OCI-LY7 (cell line): Measurements from ENCODE around the gene CDC42SE1. TPM values are rescaled to one million over a fixed set of nuclear protein-coding genes. Genes with fewer than 3 reads are reported as not detected.

ENCODE experiments used
- BruUV-seq: library from RNA; stranded (reverse); fragments of 400-500 nt; replicated peaks from 2 replicates; lab custom pipeline; 2021; lab: Mats Ljungman, UMichigan
- CTCF ChIA-PET: fragments of 300-600 bp; sonication (Branson Sonifier 250); formaldehyde crosslinking; loops from one replicate; lab custom pipeline; 2022; ENCODE audit warnings: antibody characterized with exemption; ENCODE audit not compliant: unreplicated experiment; lab: Charles Lee
- POLR2A ChIA-PET: fragments of 300-600 bp; sonication (Branson Sonifier 250); formaldehyde crosslinking; loops from one replicate; lab custom pipeline; 2022; ENCODE audit warnings: antibody characterized with exemption; lab: Charles Lee
- DNase-seq: peaks from one replicate; pipeline ENCODE4 v3.0.0-alpha.2; 2015; ENCODE audit warnings: low spot score
- H2AFZ ChIP-seq: fragments of 200-600 bp; sonication (generic), shearing (Covaris generic); 2 replicates; pipeline ENCODE4 v1.6.1; 2014; ENCODE audit warnings: mild to moderate bottlenecking, antibody characterized with exemption, low read length, moderate library complexity
- H3K27ac ChIP-seq: fragments of 200-600 bp; sonication (generic); 2 replicates; pipeline ENCODE4 v1.5.1; 2014; ENCODE audit warnings: mixed run types, low read depth, mild to moderate bottlenecking, moderate library complexity, low read length, inconsistent platforms; ENCODE audit not compliant: poor library complexity, severe bottlenecking
- H3K36me3 ChIP-seq: fragments of 200-600 bp; sonication (generic); 2 replicates; pipeline ENCODE4 v1.6.1; 2014; ENCODE audit warnings: mild to moderate bottlenecking, antibody characterized with exemption, low read length, moderate library complexity, mixed read lengths; ENCODE audit not compliant: insufficient read depth
- H3K4me1 ChIP-seq: fragments of 200-600 bp; sonication (generic); 2 replicates; pipeline ENCODE4 v1.5.1; 2014; ENCODE audit warnings: mild to moderate bottlenecking, low read length; ENCODE audit not compliant: insufficient read depth, poor library complexity, severe bottlenecking
- H3K4me2 ChIP-seq: fragments of 200-600 bp; sonication (generic); 2 replicates; pipeline ENCODE4 v1.6.1; 2014; ENCODE audit warnings: mild to moderate bottlenecking, low read length
- H3K4me3 ChIP-seq: fragments of 200-600 bp; sonication (generic); 2 replicates; pipeline ENCODE4 v1.5.1; 2014; ENCODE audit warnings: mild to moderate bottlenecking, low read depth, low read length; ENCODE audit not compliant: poor library complexity, severe bottlenecking
- H3K79me2 ChIP-seq: fragments of 200-600 bp; sonication (generic); 2 replicates; pipeline ENCODE4 v1.6.1; 2016; ENCODE audit warnings: low read depth, mild to moderate bottlenecking, low read length, moderate library complexity, mixed read lengths; ENCODE audit not compliant: insufficient read depth
- H3K9me2 ChIP-seq: fragments of 200-600 bp; sonication (generic); 2 replicates; pipeline ENCODE4 v1.6.1; 2016; ENCODE audit warnings: mild to moderate bottlenecking, low read length, mixed read lengths; ENCODE audit not compliant: insufficient read depth
- H3K9me3 ChIP-seq: fragments of 200-600 bp; sonication (generic); 2 replicates; pipeline ENCODE4 v1.6.1; 2014; ENCODE audit warnings: mild to moderate bottlenecking, mixed run types, low read length, mixed read lengths
- H4K20me1 ChIP-seq: fragments of 200-600 bp; sonication (generic); 2 replicates; pipeline ENCODE4 v1.6.1; 2014; ENCODE audit warnings: mild to moderate bottlenecking, antibody characterized with exemption, low read length, moderate library complexity, mixed read lengths; ENCODE audit not compliant: insufficient read depth
- EZH2phosphoT487 ChIP-seq: fragments of 200-600 bp; sonication (generic); IDR thresholded peaks from 2 replicates; pipeline ENCODE4 v1.6.1; 2018; ENCODE audit warnings: low read depth, borderline replicate concordance, mild to moderate bottlenecking, mixed run types, antibody characterized with exemption, low read length, moderate library complexity, mixed read lengths
- intact Hi-C: fragments of 100-400 bp; cut with micrococcal nuclease; formaldehyde crosslinking; loops from one replicate; pipeline ENCODE4 v1.10.0; 2022; ENCODE audit not compliant: unreplicated experiment
- total RNA-seq, 2 experiments: library from RNA; depleted of rRNA in 1 of 2; stranded (reverse); fragments of >200 nt in 1 of 2; shearing (Covaris generic) in 1 of 2; gene quantifications; 2 replicates each; pipeline ENCODE4 v1.2.3, GENCODE V29; 2014 to 2022
- TF ChIP-seq, protein P1 (sequence below): fragments of 200-600 bp; sonication (generic); conservative IDR thresholded peaks from 2 replicates; pipeline ENCODE4 v1.5.1; 2014; ENCODE audit warnings: mild to moderate bottlenecking, antibody characterized with exemption, low read length, moderate library complexity, mixed read lengths

The CDC42SE1 gene
- total RNA-seq, 2 experiments from 2014 or later, result 48.2 to 63.3 TPM

DNA sequence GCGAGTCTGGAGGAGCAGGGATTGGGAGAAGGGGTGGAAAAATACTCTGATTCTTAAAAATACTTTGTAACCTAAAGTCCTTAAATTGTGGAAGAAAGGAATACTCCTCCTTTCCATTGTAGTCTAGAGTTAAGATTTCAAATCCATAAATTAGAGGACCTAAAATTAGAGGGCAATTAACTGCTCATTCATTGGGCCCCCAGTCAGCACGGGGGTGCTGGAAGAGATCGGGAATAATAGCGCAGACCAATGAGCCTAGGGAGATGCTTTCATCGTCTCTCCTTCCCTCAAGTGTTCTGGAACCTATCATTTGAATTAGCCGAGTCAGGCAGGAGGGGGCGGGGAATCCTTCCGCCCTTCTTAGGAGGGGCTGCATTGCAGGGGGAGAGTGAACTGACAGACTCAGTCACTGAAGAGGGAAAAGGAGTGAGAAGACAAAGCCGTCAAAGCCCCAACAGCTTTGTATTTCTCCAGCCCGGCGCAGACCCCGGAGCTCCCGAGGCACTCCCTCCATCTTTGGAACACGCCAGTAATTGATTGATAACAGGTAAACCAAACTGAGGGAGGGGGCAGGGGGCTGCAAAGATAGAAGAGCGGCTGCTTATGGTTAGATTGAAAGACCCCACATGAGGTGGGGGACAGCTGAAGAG is 710 bp upstream of the CDC42SE1 start, which contains the start of gene MLLT11:
MLLT11 (plus strand) TSS at position 391 of the 650 bp plus-strand sequence. CDS start 6,828 bp downstream, outside the sequence.
- H3K9me3 ChIP-seq, result no peaks in the 10 kb centered on the region
- H3K4me3 ChIP-seq, result peak within 1 kb of the TSS; percentile 92
- no TSS peak for BruUV-seq
- peak within 1 kb of the TSS; percentile 68 for H3K27ac ChIP-seq
- ChIA-PET CTCF (interaction anchor here (1.3 to 1.7 kb wide), 2 partner anchors 11 to 96 kb away, joined by 4 to 6 read pairs; partner anchors contain the start of genes GABPB2 and TNFAIP8L2), POLR2A (interaction anchor here (0.6 to 2.7 kb wide), 7 partner anchors 8 to 152 kb away, joined by 3 to 8 read pairs (median 3); partner anchors contain the start of gene ANXA9)
- peak within 1 kb of the TSS; percentile 77 for H2AFZ ChIP-seq
- TF ChIP-seq, protein P1, sequence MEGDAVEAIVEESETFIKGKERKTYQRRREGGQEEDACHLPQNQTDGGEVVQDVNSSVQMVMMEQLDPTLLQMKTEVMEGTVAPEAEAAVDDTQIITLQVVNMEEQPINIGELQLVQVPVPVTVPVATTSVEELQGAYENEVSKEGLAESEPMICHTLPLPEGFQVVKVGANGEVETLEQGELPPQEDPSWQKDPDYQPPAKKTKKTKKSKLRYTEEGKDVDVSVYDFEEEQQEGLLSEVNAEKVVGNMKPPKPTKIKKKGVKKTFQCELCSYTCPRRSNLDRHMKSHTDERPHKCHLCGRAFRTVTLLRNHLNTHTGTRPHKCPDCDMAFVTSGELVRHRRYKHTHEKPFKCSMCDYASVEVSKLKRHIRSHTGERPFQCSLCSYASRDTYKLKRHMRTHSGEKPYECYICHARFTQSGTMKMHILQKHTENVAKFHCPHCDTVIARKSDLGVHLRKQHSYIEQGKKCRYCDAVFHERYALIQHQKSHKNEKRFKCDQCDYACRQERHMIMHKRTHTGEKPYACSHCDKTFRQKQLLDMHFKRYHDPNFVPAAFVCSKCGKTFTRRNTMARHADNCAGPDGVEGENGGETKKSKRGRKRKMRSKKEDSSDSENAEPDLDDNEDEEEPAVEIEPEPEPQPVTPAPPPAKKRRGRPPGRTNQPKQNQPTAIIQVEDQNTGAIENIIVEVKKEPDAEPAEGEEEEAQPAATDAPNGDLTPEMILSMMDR, result peak; percentile 64
- TF ChIP-seq EZH2phosphoT487, result no peak
- H4K20me1 ChIP-seq, result peaks cover 14% of the 10 kb centered on the region; the same call in 1 of the 2 replicates
- peaks cover 32% of the 10 kb centered on the region for H3K36me3 ChIP-seq
- peak within 1 kb of the TSS; percentile 85 for H3K4me2 ChIP-seq
- no peaks in the 10 kb centered on the region for H3K9me2 ChIP-seq
- peaks cover 38% of the 10 kb centered on the region for H3K4me1 ChIP-seq
- peak; percentile 72 for DNase-seq
- intact Hi-C loops, result no loop called here
- peaks cover 65% of the 10 kb centered on the region for H3K79me2 ChIP-seq

DNA sequence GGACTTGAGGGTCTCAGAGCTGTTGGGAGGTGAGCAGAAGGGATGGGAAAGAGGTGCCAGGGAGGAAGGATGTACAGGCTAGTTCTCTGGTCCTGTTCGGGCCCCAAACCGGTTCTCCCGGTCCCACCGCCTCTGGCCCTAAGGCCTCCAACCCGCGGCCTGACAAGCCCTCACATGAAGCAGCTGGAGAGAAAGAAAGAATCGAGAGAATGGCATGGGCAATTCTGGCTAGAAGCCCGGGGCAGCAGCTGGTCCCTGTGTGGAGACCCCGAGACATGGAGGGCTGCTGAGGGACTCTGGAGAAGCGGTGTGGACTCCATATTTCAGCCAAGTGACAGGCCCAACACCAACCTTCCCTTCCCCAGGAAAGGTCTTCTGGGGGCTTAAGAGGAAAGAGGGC is 730 bp downstream of the CDC42SE1 start:
- intact Hi-C loops, result loop anchor here (1.0 to 5.0 kb wide), 2 partner anchors 12 to 51 kb away; partner anchors contain the start of genes GABPB2, MINDY1 and PRUNE1
- Histone ChIP-seq H3K4me3 (peak overlapping the region; percentile 92), H3K9me3 (no peaks in the 10 kb centered on the region), H3K27ac (peak overlapping the region; percentile 68), H3K4me2 (peak overlapping the region; percentile 85), H4K20me1 (peaks cover 14% of the 10 kb centered on the region; the same call in 1 of the 2 replicates), H2AFZ (peak overlapping the region; percentile 11; the same call in 1 of the 2 replicates), H3K79me2 (peaks cover 65% of the 10 kb centered on the region), H3K9me2 (no peaks in the 10 kb centered on the region), H3K36me3 (peaks cover 46% of the 10 kb centered on the region), H3K4me1 (peaks cover 38% of the 10 kb centered on the region)
- TF ChIP-seq, protein P1, result no peak
- TF ChIP-seq EZH2phosphoT487, result no peak
- DNase-seq, result peak; percentile 20
- TSS peak; percentile 49 for BruUV-seq
- ChIA-PET CTCF (no interaction called here), POLR2A (interaction anchor here (0.5 to 2.7 kb wide), 5 partner anchors 9 to 710 kb away, joined by 3 to 7 read pairs (median 3); partner anchors contain the start of gene TNFAIP8L2)
